Right atrium auricular region (tissue), 2 donors: ENCODE measurements around the gene NRXN3. TPM values are rescaled to one million over a fixed set of nuclear protein-coding genes. Genes with fewer than 3 reads are reported as not detected.

Source experiments
- DNase-seq: peaks from one replicate; pipeline ENCODE4 v3.0.0-alpha.2; 2019; ENCODE audit warnings: low spot score
- H3K27ac ChIP-seq, 2 donors: fragments of 200-600 bp; sonication (generic); 1 replicate in 1 of 2; 2 replicates in 1 of 2; pipeline ENCODE4 v1.5.1; 2016 to 2019
- H3K27me3 ChIP-seq, 2 donors: fragments of 200-600 bp; sonication (generic); one replicate each; pipeline versions ENCODE4 v1.5.1 to v1.6.0; 2017 to 2019
- H3K36me3 ChIP-seq: fragments of 200-600 bp; sonication (generic); one replicate; pipeline ENCODE4 v1.5.1; 2016
- H3K4me1 ChIP-seq, 2 donors: fragments of 200-600 bp; sonication (generic); one replicate each; pipeline versions ENCODE4 v1.5.1 to v1.6.0; 2017 to 2019
- H3K4me3 ChIP-seq, 2 donors: fragments of 200-600 bp; sonication (generic); 1 replicate in 1 of 2; 2 replicates in 1 of 2; pipeline ENCODE4 v1.5.1; 2017 to 2019; ENCODE audit warnings: mild to moderate bottlenecking in 1 of 2, moderate library complexity in 1 of 2
- H3K9me3 ChIP-seq, 2 donors: fragments of 200-600 bp; sonication (generic); one replicate each; pipeline ENCODE4 v1.5.1; 2019
- total RNA-seq, 2 donors: library from RNA; depleted of rRNA; stranded (reverse); fragments of >200 nt; gene quantifications; one replicate each; pipeline ENCODE4 v1.1.0, GENCODE V29; 2016
- TF ChIP-seq, protein P1 (sequence below), 2 donors: fragments of 200-600 bp; sonication (generic); IDR thresholded peaks; one replicate each; pipeline ENCODE4 v1.5.1; 2019; ENCODE audit warnings: antibody characterized with exemption in 2 of 2

Gene NRXN3
- total RNA-seq, 2 donors from 2014 or later = 2.0 to 2.3 TPM

DNA sequence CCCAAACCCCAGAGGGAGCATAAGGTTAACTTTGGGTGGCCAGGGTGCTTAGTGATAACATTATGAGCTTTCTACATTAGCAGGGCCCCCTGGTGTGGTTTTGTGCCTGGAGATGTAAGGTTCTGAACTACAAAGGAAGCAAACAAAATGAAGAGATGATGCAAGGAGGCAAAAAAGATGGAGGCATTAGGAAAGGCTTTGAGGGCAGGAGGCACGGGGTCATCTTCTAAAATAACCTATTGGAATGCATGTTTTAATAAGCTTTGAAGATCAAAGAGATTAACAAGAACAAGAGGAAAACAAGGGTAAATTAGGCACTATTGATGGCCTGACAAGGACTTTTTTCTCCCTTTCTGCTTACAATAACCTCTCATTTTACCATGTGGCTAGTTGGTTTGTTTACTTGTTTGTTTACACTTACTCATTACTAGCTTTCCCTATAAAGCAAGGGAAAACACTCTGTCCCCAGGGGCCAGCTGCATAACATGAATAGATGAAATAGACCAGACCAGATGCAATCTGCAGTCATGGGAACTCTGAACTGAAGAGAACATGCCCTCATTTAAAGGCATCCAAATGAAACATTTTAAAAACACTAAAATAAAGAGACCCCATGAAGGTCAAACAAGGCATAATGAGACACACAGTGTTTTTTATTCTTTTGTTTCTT, 1650.8 kb downstream of the NRXN3 start:
- Histone ChIP-seq H3K4me3 (no peak overlapping the region), H3K27ac (no peak overlapping the region), H3K9me3 (no peaks in the 10 kb centered on the region), H3K4me1 (peaks cover 0 to 3% of the 10 kb centered on the region in 2 donors), H3K27me3 (no peaks in the 10 kb centered on the region), H3K36me3 (no peaks in the 10 kb centered on the region)
- DNase-seq = no peak
- TF ChIP-seq, protein P1, sequence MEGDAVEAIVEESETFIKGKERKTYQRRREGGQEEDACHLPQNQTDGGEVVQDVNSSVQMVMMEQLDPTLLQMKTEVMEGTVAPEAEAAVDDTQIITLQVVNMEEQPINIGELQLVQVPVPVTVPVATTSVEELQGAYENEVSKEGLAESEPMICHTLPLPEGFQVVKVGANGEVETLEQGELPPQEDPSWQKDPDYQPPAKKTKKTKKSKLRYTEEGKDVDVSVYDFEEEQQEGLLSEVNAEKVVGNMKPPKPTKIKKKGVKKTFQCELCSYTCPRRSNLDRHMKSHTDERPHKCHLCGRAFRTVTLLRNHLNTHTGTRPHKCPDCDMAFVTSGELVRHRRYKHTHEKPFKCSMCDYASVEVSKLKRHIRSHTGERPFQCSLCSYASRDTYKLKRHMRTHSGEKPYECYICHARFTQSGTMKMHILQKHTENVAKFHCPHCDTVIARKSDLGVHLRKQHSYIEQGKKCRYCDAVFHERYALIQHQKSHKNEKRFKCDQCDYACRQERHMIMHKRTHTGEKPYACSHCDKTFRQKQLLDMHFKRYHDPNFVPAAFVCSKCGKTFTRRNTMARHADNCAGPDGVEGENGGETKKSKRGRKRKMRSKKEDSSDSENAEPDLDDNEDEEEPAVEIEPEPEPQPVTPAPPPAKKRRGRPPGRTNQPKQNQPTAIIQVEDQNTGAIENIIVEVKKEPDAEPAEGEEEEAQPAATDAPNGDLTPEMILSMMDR (IDR thresholded peaks at IDR 0.05) = no peak

DNA sequence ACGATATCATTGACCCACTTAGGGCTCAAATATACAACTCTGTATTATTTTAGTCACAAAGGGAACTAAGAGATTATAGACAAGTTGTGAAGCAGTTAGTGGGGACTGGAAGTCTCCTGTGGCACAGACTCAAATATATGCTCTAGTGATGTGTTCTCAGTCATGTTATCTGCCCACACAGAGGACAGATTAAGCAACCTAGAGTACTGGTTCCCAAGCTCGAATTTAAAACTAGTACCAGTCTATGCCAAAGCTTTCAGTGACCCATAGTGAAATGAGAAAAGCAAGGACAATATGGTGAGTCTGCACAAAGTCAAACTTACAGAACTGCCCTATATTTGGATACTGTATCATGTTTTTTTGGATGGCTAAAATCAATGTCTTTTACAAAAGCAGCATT, 1651.9 kb downstream of the NRXN3 start:
- no peak for DNase-seq
- Histone ChIP-seq H3K9me3 (no peaks in the 10 kb centered on the region), H3K36me3 (no peaks in the 10 kb centered on the region), H3K27ac (no peak overlapping the region), H3K27me3 (no peaks in the 10 kb centered on the region), H3K4me1 (peaks cover 0 to 3% of the 10 kb centered on the region in 2 donors), H3K4me3 (no peak overlapping the region)
- TF ChIP-seq, protein P1 (IDR thresholded peaks at IDR 0.05) = no peak

GRCh38 chr14:79825046-79825521, 1654.9 kb downstream of the NRXN3 start:
- no peaks in the 10 kb centered on the region for H3K9me3 ChIP-seq
- no peaks in the 10 kb centered on the region for H3K36me3 ChIP-seq
- H3K4me1 ChIP-seq = peaks cover 0 to 3% of the 10 kb centered on the region in 2 donors
- TF ChIP-seq, protein P1 (IDR thresholded peaks at IDR 0.05) = no peak
- peak overlapping the region in 1 of 2 donors; percentile 40 for H3K27ac ChIP-seq
- DNase-seq = no peak
- H3K27me3 ChIP-seq = no peaks in the 10 kb centered on the region
- H3K4me3 ChIP-seq = no peak overlapping the region

DNA sequence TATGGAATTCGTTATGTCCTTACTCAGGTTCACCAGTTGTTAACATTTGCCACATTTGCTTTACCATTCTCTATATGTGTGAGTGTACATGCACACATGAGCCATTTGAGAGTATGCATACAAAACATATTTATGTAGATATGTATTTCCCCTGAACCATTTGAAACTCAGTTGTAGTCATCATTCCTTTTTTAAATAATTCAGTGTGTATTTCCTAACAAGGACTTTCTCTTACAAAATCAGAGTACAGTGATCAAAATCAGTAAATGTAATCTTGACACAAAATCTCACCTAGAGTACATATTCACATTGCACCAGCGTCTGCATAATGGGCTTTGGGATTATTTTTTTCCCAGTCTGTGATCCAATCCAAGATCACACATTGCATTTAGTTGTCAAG, 1656.2 kb downstream of the NRXN3 start:
- no peaks in the 10 kb centered on the region for H3K36me3 ChIP-seq
- no peak overlapping the region for H3K27ac ChIP-seq
- H3K27me3 ChIP-seq = no peaks in the 10 kb centered on the region
- DNase-seq = no peak
- TF ChIP-seq, protein P1 (IDR thresholded peaks at IDR 0.05) = no peak
- no peak overlapping the region for H3K4me3 ChIP-seq
- peaks cover 0 to 3% of the 10 kb centered on the region in 2 donors for H3K4me1 ChIP-seq
- no peaks in the 10 kb centered on the region for H3K9me3 ChIP-seq

GRCh38 chr14:79829405-79830166, 1659.4 kb downstream of the NRXN3 start:
- H3K27me3 ChIP-seq = no peaks in the 10 kb centered on the region
- H3K27ac ChIP-seq = no peak overlapping the region
- H3K9me3 ChIP-seq = no peaks in the 10 kb centered on the region
- H3K4me3 ChIP-seq = no peak overlapping the region
- no peak for DNase-seq
- TF ChIP-seq, protein P1 (IDR thresholded peaks at IDR 0.05) = no peak
- no peaks in the 10 kb centered on the region for H3K36me3 ChIP-seq
- H3K4me1 ChIP-seq = peaks cover 0 to 3% of the 10 kb centered on the region in 2 donors
